ENCODE measurements around the gene MCC.

MCC gene

DNA sequence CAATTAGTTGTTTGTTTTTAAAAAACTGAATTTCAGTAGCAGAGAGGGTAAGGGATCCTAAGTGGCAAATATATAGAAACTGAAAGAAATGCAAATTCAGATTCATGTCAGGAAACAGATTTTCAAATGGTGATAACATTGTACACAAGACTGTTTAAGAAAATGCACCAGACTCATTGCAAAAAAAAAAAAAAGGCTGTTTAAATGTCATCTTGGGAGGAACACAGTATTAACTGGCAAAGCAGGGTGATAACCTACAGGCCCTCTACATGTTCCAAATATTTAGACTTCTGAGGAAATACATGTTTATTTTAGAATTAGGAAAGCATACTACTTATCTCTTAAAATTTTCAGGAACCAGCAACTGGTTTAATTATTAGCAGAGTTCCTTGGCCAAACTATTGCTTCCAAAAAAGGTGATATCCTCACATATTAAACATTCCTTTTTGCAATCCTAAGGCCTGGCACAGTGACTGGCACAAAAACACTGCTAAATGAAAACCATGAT is 167.9 kb downstream of the MCC start:
- no peak for DNase-seq (ENCODE audit: low read depth in 2 of 2)

DNA sequence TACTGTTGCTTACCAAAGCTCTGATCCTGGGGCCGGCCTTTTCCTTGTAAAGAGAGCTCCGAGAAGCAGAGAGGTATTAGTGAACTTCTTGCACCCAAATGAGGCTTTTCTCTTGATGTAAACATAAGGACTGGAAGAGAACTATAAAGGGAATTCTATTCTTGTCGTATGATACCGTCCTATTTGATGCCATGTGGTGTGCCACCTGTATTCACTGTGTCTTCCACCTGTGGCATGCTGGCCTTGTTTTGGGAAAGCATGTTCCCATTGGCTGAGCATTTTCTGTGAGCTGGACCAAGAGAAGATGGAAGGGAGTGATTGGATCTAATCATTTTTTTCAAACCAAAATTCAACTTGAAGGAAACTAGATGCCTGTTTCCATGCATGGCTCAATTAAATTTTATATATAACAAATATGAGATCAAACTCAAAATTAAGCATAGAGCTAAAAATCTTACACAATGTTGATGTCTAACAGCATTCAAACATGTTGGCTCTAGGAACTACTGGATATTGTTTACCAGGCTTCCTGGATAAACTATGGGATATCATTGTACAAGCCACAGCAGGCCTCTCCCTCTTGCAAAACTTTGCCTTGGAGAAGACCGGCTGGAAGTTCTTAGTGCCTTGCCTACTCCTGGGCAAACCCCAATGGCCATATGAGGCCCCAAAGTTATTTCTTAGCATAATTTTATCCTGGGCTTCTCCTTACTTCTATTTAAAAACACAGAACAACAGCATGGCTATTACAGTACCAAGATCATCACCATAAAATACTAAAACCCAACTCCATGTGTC is 168.8 kb downstream of the MCC start:
- DNase-seq (ENCODE audit: low read depth in 2 of 2): no peak

DNA sequence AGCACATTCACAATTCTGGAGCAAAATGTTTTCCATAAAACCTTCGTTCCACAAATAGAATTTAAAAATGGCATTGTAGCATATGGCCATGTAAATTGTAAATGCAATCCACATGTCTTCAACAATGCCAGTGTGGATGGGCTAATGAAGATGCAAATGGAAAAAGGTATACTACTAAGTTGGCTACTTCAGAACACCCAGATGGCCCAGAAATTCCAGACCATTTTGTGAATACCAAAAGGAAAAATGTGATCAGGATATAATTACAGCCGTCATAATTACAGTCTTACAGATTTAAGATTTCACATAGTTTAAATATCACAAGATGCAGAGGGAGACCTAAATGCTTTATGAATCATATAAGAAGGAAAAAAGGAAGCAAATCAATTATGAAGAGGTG is 170.6 kb downstream of the MCC start:
- no peak for DNase-seq (ENCODE audit: low read depth in 2 of 2)

DNA sequence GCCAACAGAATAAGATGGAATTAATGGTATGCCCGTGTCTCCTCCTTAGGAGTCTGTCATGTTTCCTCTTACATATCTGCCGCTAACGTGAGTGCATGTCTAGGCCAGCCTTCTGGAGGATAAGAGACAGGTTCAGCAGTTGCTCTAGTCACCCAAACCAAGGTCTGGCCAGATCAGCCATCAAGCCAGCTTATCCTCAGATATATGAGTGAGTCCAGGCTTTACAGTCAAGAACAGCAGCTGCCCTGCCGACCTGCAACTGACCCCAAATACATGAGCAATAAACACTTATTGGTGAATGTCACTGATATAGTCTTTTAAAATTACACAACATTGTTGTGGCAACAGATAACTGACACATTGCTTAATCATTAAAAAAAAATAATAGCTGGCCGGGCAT is 177.0 kb downstream of the MCC start:
- no peak for DNase-seq (ENCODE audit: low read depth in 2 of 2)

DNA sequence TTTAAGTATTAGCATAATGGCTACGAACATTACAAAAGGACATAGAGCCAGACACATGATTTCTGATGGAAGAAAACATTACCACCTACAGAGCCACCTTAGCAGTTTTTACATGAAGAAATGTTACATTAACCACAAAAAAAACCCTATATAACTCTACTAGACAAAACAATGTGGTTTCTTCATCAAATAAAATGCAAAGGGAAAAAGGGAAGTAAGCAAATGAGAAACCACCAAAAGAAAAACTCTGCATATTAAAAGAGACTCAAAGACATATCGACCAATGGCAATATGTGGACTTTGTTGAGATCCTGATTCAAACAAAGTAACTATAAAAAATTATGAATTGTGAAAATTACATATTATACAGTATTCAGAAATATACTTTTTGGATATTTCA is 186.1 kb downstream of the MCC start:
- no peak for DNase-seq (ENCODE audit: low read depth in 2 of 2)

DNA sequence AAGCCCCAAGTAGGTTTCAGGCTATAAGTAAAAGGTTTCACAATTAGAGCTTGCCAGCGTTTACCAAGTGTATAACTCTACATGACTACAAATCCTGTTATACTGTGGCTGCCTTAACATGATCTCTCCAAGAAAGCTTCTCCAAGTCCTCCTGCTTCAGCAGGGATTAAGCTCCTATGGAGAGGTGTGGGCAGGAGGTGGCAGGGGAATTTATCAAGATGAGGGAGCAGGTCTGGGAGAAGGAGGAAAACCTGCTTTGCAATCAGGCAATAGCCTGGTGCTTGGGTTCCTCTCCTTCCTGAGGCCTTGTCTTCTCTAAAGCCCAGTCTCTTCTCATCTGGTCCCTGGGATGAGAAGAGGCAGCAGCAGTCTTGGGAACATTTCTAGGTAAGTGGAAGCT is 188.7 kb downstream of the MCC start:
- DNase-seq (ENCODE audit: low read depth in 2 of 2): no peak

DNA sequence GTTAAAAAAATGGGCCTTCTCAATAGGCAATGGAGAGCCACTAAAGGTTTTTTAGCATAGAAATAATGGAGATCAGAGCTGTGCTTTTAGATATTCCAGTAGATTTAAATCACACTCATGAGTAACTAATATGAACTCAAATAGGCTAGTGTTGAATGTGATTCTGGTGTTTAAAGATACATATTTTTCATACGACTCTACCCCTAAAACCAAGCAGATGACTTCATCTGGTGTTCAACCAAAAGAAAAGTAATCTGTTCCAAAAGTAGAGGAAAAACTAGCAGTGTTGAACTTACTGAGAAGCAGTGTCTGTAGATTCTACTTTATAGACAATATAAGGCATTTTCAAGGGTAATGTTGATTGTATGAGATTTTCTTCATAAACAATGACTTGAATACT is 191.6 kb downstream of the MCC start:
- no peak for DNase-seq (ENCODE audit: low read depth in 2 of 2)

DNA sequence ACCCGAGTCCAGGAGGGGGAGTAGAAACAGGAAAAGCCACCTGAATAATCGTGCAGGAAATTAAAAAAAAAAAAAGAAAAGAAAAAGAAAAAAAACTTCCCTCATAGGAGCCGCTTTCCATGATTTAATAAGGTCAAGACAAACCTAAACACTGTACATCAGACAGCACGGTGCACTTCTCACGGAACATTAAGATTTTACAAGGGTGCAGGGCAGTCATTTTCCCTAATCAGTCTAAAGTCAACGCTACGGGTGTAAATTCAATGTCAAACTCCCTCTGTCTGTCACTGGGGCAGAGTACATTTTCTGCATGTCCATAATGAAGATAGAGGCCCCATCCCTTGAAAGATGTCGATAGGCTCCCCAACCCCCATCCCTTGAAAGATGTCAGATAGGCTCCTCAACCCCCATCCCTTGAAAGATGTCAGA is 193.1 kb downstream of the MCC start:
- DNase-seq (ENCODE audit: low read depth in 2 of 2): no peak

DNA sequence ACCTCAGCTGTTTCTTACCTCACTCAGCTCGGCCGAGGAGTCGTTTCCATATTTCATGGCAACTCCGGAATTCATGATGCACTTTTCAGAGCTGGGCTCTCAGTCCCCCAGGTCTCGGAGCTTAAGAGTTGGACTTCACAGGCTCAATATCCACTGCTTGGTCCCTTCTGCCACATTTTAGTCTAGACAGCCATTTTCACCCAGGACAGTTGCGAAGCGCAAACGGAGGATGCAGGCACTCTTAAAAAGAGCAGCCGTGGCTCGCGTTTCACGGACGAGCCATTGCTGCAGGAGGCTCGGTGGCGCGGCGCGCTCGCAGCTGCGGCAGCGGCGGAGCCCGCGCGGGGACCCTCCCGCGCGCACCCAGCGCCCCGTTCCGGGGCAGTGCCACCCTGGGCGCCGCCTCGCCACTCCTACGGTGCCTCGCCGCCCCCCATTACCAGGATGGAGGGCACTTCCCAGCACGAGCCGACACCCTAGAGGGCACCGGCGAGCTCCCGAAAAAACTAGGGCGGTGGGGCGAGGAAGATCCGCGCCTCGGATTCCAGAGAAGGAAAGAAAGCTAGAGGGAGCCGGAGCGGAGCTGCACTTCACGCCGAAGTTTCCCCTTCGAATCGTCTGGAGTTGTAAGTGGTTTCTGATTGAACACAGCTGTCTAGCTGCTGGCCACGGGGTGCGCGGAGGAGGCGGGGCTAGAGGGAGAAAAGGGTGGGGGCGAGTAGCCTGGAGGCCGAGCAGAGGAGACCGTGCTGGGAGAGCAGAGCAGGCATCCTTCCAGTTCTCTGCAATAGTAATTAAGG is 193.7 kb downstream of the MCC start:
- peak; percentile 31 to 47 for DNase-seq (ENCODE audit: low read depth in 2 of 2)

DNA sequence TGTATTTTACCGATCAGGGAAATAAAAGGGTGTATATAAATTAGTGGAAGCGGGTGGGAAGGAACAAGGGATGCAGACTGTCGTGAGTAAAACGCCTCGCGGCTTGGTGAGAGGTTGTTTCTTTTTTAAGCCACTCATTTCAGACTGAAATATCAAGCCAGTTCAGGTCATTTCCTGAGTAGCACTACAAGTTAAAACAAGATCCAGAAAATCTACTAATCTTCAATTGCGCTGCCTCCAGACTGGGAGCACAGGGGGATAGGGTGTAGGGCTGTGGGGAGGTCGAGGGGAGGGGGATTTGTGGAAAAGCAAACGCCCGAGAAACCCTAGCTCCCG is 194.3 kb downstream of the MCC start:
- DNase-seq (ENCODE audit: low read depth in 2 of 2): no peak

DNA sequence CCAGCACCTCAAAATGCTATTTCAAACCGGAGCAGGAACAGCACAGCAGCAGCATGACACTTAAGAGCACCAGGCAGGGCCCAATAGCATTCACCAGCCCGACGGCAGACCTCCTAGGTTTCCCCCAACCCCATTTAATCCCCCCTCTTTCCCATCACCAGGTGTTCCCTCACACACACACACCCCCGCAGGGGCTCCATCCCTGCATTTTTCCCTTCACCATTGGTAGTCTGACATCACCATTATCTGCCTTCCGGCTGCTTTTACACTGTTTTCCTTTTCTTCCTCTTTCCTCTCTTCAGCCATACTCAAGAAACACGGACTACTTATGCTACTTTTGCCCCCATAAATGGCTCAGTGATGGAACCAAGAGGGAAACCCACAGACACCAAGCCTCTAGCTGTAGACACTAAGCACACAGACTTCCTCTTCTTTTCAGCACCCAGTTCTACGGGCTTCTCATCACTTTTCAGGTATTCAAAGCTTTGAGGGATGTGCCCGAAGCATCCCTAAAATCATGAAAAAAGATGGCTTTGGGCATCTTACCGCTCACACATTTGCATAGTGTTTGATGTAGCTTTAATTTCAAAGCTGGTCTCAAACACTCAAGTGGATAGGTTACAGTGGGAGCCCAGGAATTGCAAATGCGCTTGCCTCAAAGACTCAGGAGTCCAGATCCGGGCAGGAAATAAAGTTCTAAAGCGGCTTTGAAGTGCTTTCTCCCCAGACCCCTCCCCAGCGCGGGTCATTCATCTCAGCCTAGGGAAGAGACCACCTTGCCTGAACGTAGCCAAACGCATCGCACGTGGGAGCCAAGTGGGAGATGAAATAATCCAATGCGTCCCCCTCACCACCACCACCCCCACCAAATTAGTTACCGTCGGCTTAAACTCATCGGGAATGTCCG is 194.9 kb downstream of the MCC start:
- no peak for DNase-seq (ENCODE audit: low read depth in 2 of 2)

DNA sequence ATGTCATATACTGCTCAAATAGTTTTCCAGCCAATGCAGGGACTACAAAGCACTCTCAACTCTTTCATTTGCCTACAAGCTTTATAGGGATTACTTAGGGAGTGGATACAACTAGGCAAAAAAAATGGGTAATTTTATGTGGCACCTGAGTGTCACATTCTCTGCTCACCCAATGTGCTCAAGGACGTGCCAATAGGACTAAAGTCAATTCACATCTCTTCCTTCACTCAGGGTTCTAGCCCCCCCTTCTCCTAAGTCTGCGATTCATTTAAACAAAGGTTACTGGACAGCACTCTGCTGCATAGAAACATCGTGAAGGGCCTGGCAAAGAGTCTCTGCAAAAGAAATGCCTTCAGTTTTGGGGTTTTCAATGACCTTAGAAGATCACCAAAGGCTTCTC is 195.8 kb downstream of the MCC start:
- no peak for DNase-seq (ENCODE audit: low read depth in 2 of 2)

DNA sequence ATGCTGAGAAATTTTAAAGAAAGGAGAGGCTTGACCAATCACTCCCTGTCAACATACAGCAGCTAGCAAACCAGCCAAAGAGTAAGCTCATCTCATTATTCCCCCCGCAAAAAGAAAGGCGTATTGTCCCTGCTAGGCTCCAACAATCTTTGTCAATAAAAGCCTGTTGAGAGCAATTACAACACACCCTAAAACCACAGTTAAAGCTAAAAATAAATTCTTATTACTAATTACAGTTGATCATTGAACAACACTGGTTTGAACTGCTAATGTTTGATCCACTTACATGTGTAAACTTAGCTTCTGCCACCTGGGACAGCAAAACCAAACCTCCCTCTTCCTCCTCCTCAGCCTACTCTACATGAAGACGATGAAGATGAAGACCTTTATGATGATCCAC is 204.7 kb downstream of the MCC start:
- DNase-seq (ENCODE audit: low read depth in 2 of 2): no peak

DNA sequence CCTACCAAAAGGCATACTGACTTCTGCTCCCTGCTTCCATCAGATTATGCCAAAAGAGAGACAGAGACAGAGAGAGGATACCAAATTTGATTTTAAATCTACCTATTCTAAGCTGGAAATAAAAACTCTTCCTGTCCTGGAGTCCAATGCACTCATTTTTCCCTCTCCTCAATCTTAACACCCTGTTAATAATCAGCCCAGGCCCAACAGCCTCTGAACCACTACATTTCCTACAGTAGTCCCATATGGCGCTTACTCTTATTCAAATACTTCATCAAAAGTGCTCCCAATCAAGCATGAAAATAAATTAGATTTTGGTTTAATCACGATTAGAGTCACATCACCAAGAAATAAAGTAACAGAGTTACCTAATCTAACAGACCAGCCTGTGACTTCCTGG is 205.8 kb downstream of the MCC start:
- DNase-seq (ENCODE audit: low read depth in 2 of 2): no peak

DNA sequence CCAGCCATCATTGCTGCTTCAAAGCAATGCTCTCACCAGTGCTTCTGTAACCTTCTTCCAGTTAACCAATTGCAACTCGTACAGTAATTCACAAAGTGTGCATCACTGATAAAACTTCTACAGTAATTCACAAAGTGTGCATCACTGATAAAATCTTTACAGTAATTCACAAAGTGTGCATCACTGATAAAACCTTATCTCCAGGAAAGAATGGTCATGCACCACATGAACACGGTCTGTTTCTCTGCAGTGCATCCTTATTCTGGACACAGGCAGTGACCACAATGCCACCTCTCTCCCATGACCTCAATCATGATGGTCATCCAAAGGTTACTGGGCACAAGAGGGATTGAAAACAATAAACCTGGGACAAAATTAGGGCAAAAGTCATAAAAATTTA is 207.1 kb downstream of the MCC start:
- DNase-seq (ENCODE audit: low read depth in 2 of 2): no peak

DNA sequence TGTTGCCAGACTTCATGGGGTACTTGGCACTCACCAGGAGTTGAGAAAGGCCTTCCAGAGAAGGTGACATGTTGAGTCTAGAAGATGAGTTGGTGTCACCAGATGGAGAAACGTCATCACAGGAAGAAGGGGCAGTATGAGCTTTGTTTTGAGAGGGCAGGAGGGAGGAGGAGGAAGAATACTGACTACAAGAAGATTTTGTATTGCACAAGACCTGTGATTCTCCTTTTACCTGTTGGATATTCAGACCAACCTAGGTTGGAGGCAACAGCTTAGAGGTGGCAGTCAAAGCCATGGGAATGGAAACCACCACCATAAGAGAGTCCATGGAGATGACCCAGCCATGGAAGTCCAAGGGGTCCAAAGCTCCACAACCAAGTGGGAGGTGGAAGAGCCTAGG is 207.7 kb downstream of the MCC start:
- DNase-seq (ENCODE audit: low read depth in 2 of 2): no peak

DNA sequence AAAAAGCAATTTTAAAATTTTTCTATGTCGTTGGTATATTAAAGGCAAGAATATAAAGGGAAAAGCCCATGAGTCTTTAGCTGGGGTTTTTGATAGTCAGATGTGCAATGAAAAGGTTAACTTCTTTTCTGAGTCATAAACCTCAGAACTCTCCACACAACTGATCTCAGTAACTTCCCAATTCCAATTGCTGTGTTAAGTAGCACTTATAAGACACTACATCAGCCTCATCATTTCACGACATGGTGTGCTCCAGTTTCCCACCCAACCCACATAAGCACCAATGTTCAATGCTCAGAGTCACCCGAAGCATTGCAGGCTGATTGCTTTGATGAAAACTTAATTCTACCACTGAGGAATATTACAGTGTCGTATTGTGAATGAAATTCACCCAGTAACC is 209.3 kb downstream of the MCC start:
- no peak for DNase-seq (ENCODE audit: low read depth in 2 of 2)

DNA sequence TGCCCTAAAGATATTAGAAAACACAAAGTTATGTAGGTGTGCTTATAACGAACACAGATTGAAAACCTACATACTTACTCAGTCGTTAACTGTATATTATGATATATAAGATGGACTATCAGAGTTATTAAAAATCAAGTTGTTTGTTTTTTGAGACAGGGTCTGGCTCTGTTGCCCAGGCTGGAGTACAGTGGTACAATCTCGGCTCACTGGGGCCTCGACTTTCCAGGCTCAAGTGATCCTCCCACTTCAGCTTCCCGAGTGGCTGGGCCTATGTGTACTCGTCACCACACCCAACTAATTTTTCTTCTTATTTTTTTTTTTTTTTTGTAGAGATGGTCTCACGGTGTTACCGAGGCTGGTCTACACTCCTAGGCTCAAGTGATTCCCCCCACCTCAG is 211.8 kb downstream of the MCC start:
- no peak for DNase-seq (ENCODE audit: low read depth in 2 of 2)

DNA sequence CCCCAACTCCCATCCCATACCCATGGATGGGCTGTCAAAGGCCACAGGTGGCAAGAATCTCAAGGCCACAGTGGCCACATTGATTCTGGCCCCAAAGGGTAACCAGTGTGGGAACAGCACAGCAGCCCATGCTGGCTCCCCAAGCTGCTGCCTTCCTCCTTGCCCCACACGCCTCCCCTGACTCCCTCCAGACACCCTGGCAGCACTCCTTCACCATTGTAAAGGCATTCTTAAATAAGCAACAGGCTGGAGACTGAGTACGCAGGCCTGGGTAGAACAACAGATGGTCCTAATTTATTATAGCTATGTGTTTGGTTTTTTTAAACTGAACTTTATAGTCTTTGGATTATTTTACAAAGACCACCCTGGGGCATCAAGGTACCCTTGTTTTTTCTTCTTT is 212.3 kb downstream of the MCC start:
- DNase-seq (ENCODE audit: low read depth in 2 of 2): no peak

DNA sequence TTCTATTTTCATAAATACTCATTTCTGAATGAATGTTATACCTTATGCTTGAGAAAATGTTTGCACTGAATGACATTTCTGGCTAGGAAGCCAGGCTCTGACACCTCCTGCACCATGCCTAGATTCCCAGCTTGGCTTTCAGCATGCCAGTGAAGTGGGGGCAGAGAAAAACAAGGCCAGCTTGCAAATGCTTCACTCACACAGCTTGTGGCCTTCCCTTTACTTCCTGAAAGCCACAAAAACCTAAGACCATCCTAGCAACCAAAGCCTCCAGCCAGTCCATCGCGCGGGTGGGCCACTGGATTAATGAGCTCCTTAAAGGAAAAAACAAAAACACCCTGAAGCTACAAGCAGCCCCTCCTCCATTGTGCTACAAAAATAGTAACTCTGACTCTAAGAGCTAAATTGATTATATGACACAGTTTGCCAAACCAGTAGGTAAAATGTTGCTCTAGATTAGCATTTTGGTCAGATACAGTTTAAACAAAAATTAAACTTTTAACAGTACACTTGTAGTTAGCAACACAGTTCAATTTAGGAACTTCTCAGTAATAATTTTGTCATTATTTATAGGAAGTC is 213.3 kb downstream of the MCC start:
- no peak for DNase-seq (ENCODE audit: low read depth in 2 of 2)

DNA sequence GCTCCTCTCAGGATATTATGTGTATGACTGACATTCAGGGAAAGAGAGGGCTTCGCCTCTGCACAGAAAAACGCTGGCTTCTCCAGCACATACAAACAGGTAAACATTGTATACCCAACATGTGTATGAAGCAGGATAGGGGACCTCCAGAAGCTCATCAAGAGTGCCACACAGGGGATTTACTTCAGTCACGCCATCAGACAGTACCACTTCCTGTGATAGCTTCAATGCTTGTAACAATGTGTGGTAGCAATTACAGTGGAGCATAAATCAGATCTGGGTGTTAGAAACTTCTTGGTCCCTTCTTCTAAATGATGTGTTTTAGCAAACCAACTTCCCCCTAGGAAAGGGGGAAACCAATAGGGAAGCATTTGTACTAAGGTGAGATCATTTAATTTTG is 214.3 kb downstream of the MCC start:
- DNase-seq (ENCODE audit: low read depth in 2 of 2): no peak
